Endothelial cell of umbilical vein (primary cell): Measurements from ENCODE around the gene CLSTN2. TPM values are rescaled to one million over a fixed set of nuclear protein-coding genes. Genes with fewer than 3 reads are reported as not detected.
A peak's percentile ranks its signal among the peaks of the same experiment; 100 is the strongest.

ENCODE experiments used
- BruUV-seq: library from RNA; stranded (reverse); fragments of 400-500 nt; replicated peaks from 2 replicates; lab custom pipeline; 2021; lab: Mats Ljungman, UMichigan
- CTCF ChIA-PET: fragments of 300-600, 350-600 bp; sonication (Branson Sonifier 250); formaldehyde crosslinking; loops from one replicate; lab custom pipeline; 2021; ENCODE audit warnings: antibody characterized with exemption, inconsistent platforms; lab: Charles Lee
- POLR2A ChIA-PET: fragments of 300-600, 350-600 bp; sonication (Branson Sonifier 250); formaldehyde crosslinking; loops from one replicate; lab custom pipeline; 2021; ENCODE audit warnings: antibody characterized with exemption, inconsistent platforms; lab: Charles Lee
- DNase-seq: peaks from one replicate; pipeline ENCODE4 v3.0.0-alpha.2; 2011; ENCODE audit warnings: low read depth, low spot score
- FAIRE-seq: peaks from 2 replicates; lab custom pipeline; 2011; peaks lifted over from hg19 to GRCh38; lab: Jason Lieb, UNC
- H2AFZ ChIP-seq: 2 replicates; pipeline ENCODE4 v1.6.0; 2012; ENCODE audit warnings: low read depth, low read length, control low read depth, inconsistent platforms
- H3K27ac ChIP-seq: 2 replicates; pipeline ENCODE4 v1.5.1; 2011; ENCODE audit warnings: low read depth, mild to moderate bottlenecking, control low read depth, low read length, moderate library complexity; ENCODE audit not compliant: insufficient read depth
- H3K27me3 ChIP-seq, 2 experiments: 2 replicates each; pipeline versions ENCODE4 v1.6.0 to v1.6.1; 2011; ENCODE audit warnings: low read length in 2 of 2, mixed read lengths in 1 of 2; ENCODE audit not compliant: control insufficient read depth in 2 of 2, insufficient read depth in 2 of 2
- H3K36me3 ChIP-seq, 2 experiments: 2 replicates in 1 of 2; 3 replicates in 1 of 2; pipeline ENCODE4 v1.5.1; 2011; ENCODE audit warnings: low read length in 2 of 2, mild to moderate bottlenecking in 1 of 2, moderate library complexity in 1 of 2; ENCODE audit not compliant: control insufficient read depth in 2 of 2, insufficient read depth in 2 of 2; ENCODE audit errors: extremely low read depth in 1 of 2
- H3K4me1 ChIP-seq: 3 replicates; pipeline ENCODE4 v1.5.1; 2011; ENCODE audit warnings: mild to moderate bottlenecking, low read length; ENCODE audit not compliant: control insufficient read depth, insufficient read depth; ENCODE audit errors: extremely low read depth
- H3K4me2 ChIP-seq: 2 replicates; pipeline ENCODE4 v1.6.1; 2011; ENCODE audit warnings: low read length, control low read depth, mixed read lengths; ENCODE audit not compliant: insufficient read depth
- H3K4me3 ChIP-seq, 3 experiments: fragments of 200-600 bp in 1 of 3; sonication (generic), shearing (Covaris generic) in 1 of 3; replicated peaks in 1 of 3; 2 replicates each; pipeline ENCODE4 v1.5.1; 2011 to 2016; ENCODE audit warnings: control low read depth in 3 of 3, low read length in 3 of 3, mild to moderate bottlenecking in 2 of 3, inconsistent platforms in 1 of 3, low read depth in 1 of 3, moderate library complexity in 1 of 3; ENCODE audit not compliant: insufficient read depth in 1 of 3
- H3K79me2 ChIP-seq: 2 replicates; pipeline ENCODE4 v1.6.0; 2012; ENCODE audit warnings: low read length, inconsistent platforms; ENCODE audit not compliant: control insufficient read depth, insufficient read depth
- H3K9ac ChIP-seq: replicated peaks from 2 replicates; pipeline ENCODE3; 2011; ENCODE audit warnings: low read length, control low read depth; ENCODE audit not compliant: insufficient read depth; ENCODE audit errors: extremely low read depth
- H3K9me1 ChIP-seq: replicated peaks from 3 replicates; pipeline ENCODE4 v1.6.0; 2011; ENCODE audit warnings: mild to moderate bottlenecking, low read length; ENCODE audit not compliant: control insufficient read depth, insufficient read depth; ENCODE audit errors: extremely low read depth
- H3K9me3 ChIP-seq: replicated peaks from 2 replicates; pipeline ENCODE4 v1.5.1; 2012; ENCODE audit warnings: low read length, inconsistent platforms; ENCODE audit not compliant: control insufficient read depth, insufficient read depth
- H4K20me1 ChIP-seq: replicated peaks from 2 replicates; pipeline ENCODE3; 2011; ENCODE audit warnings: mild to moderate bottlenecking, low read length; ENCODE audit not compliant: control insufficient read depth, insufficient read depth; ENCODE audit errors: extremely low read depth
- CTCF ChIP-seq, 2 donors: IDR thresholded peaks; 1 replicate in 1 of 2; 2 replicates in 1 of 2; pipeline ENCODE4 v1.5.1; 2011; ENCODE audit warnings: low read length in 2 of 2, mild to moderate bottlenecking in 2 of 2, moderate library complexity in 2 of 2, control low read depth in 1 of 2, inconsistent platforms in 1 of 2, low read depth in 1 of 2; ENCODE audit not compliant: insufficient read depth in 1 of 2; ENCODE audit errors: extremely low read depth in 1 of 2
- EZH2 ChIP-seq: IDR thresholded peaks from 2 replicates; pipeline ENCODE4 v1.6.1; 2012; ENCODE audit warnings: borderline replicate concordance, low read depth, mild to moderate bottlenecking, moderate library complexity, low read length, inconsistent platforms; ENCODE audit not compliant: severe bottlenecking
- FOS ChIP-seq: IDR thresholded peaks from 2 replicates; pipeline ENCODE4 v1.6.1; 2011; ENCODE audit warnings: mild to moderate bottlenecking, low read length, moderate library complexity, borderline replicate concordance; ENCODE audit not compliant: insufficient read depth
- GATA2 ChIP-seq: IDR thresholded peaks from 2 replicates; pipeline ENCODE4 v1.7.0; 2011; ENCODE audit warnings: low read depth, mild to moderate bottlenecking, moderate library complexity, mixed read lengths, low read length; ENCODE audit not compliant: insufficient read length, insufficient read depth
- JUN ChIP-seq: IDR thresholded peaks from 2 replicates; pipeline ENCODE4 v1.6.1; 2011; ENCODE audit warnings: borderline replicate concordance, low read depth; ENCODE audit not compliant: insufficient read length, insufficient read depth
- MAX ChIP-seq: IDR thresholded peaks from 2 replicates; pipeline ENCODE4 v1.6.1; 2011; ENCODE audit not compliant: insufficient read depth, insufficient read length
- MYC ChIP-seq: IDR thresholded peaks from one replicate; pipeline ENCODE4 v1.6.1; 2011; ENCODE audit warnings: mild to moderate bottlenecking, low read depth, low read length
- POLR2A ChIP-seq: IDR thresholded peaks from 2 replicates; pipeline ENCODE4 v1.6.1; 2012; ENCODE audit warnings: low read depth, mild to moderate bottlenecking, control low read depth, low read length
- POLR2AphosphoS5 ChIP-seq: IDR thresholded peaks from 2 replicates; pipeline ENCODE4 v1.6.1; 2012; ENCODE audit warnings: low read depth, mild to moderate bottlenecking, control low read depth, low read length, moderate library complexity; ENCODE audit not compliant: insufficient read depth
- dilution Hi-C: fragments of 300-500 bp; cut with MboI; formaldehyde crosslinking; loops from one replicate; pipeline ENCODE4 v1.15.0; 2019; ENCODE audit warnings: low sequenced_read_pairs; ENCODE audit not compliant: extremely low pct_ligation_motif_present
- intact Hi-C: fragments of 100-400 bp; cut with micrococcal nuclease; formaldehyde crosslinking; loops from one replicate; pipeline ENCODE4 v1.10.0; 2022
- polyA plus RNA-seq, 4 experiments: library from polyadenylated mRNA; depleted of rRNA in 3 of 4; stranded (reverse) in 3 of 4; unstranded in 1 of 4; fragments of >200 nt; gene quantifications; 2 replicates each; pipeline versions ENCODE4 v1.2.1 to v1.2.3, GENCODE V29; 2011 to 2012; ENCODE audit warnings: missing spikeins in 1 of 4
- total RNA-seq: library from RNA; stranded (reverse); gene quantifications from 2 replicates; pipeline ENCODE4 v1.2.3, GENCODE V29; 2021

The CLSTN2 gene
- total and polyA plus RNA-seq, 2 donors (not counting 3 experiments of a cell fraction or from before 2014, with no cell fraction given) = 0.26 to 0.38 TPM

- dilution Hi-C loops (no loop called here), intact Hi-C loops (no loop called here)
- BruUV-seq = no TSS peak
- Histone ChIP-seq H3K4me2 (no peak overlapping the region), H3K79me2 (no peaks in the 10 kb centered on the region), H3K9ac (no peak overlapping the region), H3K4me3 (no peak overlapping the region), H3K9me1 (no peaks in the 10 kb centered on the region), H3K4me1 (no peaks in the 10 kb centered on the region), H3K36me3 (no peaks in the 10 kb centered on the region), H2AFZ (no peak overlapping the region), H3K9me3 (no peaks in the 10 kb centered on the region), H3K27me3 (no peaks in the 10 kb centered on the region), H3K27ac (no peak overlapping the region), H4K20me1 (no peaks in the 10 kb centered on the region)
- DNase-seq (peak; percentile 4), FAIRE-seq (no peak)
- ChIA-PET CTCF (no interaction called here), POLR2A (no interaction called here)
- TF ChIP-seq POLR2A (no peak), MAX (no peak), FOS (no peak), JUN (no peak), MYC (no peak), EZH2 (no peak), GATA2 (no peak)
These were observed 428.8 kb downstream of the CLSTN2 start for GRCh38 chr3:140363801-140364200.

GRCh38 chr3:140365872-140366697 is 431.1 kb downstream of the CLSTN2 start:
- Histone ChIP-seq H3K9me1 (no peaks in the 10 kb centered on the region), H3K36me3 (no peaks in the 10 kb centered on the region), H3K9me3 (no peaks in the 10 kb centered on the region), H3K79me2 (no peaks in the 10 kb centered on the region), H3K4me1 (no peaks in the 10 kb centered on the region), H3K4me3 (no peak overlapping the region), H2AFZ (no peak overlapping the region), H4K20me1 (no peaks in the 10 kb centered on the region), H3K9ac (no peak overlapping the region), H3K27ac (no peak overlapping the region), H3K4me2 (no peak overlapping the region), H3K27me3 (no peaks in the 10 kb centered on the region)
- intact Hi-C loops (no loop called here), dilution Hi-C loops (no loop called here)
- POLR2A ChIA-PET = no interaction called here
- CTCF ChIA-PET = no interaction called here
- DNase-seq (no peak), FAIRE-seq (no peak)
- TF ChIP-seq MAX (no peak), EZH2 (no peak), JUN (no peak), CTCF (IDR thresholded peaks at IDR 0.05; ENCODE audit: extremely low read depth in 1 of 2, insufficient read depth in 1 of 2, low read depth in 1 of 2, low read length in 2 of 2) (no peak), MYC (no peak), FOS (no peak), GATA2 (no peak), POLR2AphosphoS5 (no peak), POLR2A (no peak)
- BruUV-seq = no TSS peak
